Activated CD4-positive, alpha-beta T cell treated with anti-CD3 and anti-CD28 coated beads, Interleukin-2, amount 10 ng/mL, durations not matched to agents 7 days and 5 days (primary cell): ENCODE data around the gene OR5H1. TPM values are rescaled to one million over a fixed set of nuclear protein-coding genes. Genes with fewer than 3 reads are reported as not detected.
"Not testable (repeated sequence)": the region's sequence is repeated elsewhere in the genome, so short reads cannot be mapped to it uniquely, and the experiment has no call there.

Experiments used
- CTCF ChIA-PET: fragments of 350-600 bp; sonication (Branson Sonifier 250); formaldehyde crosslinking; loops from one replicate; lab custom pipeline; 2021; ENCODE audit warnings: antibody characterized with exemption; lab: Charles Lee
- POLR2A ChIA-PET: fragments of 350-600 bp; sonication (Branson Sonifier 250); formaldehyde crosslinking; loops from one replicate; lab custom pipeline; 2021; ENCODE audit warnings: antibody characterized with exemption; lab: Charles Lee
- DNase-seq: peaks from one replicate; pipeline ENCODE4 v3.0.0-alpha.2; 2020
- H3K27ac Mint-ChIP-seq: one replicate; pipeline ENCODE4 v1.8.0; 2021; ENCODE audit warnings: mild to moderate bottlenecking, moderate library complexity, mixed read lengths
- H3K27me3 Mint-ChIP-seq: one replicate; pipeline ENCODE4 v1.8.0; 2021; ENCODE audit warnings: mixed read lengths
- H3K36me3 Mint-ChIP-seq: one replicate; pipeline ENCODE4 v1.8.0; 2021; ENCODE audit warnings: low read depth, mixed read lengths
- H3K4me1 Mint-ChIP-seq: one replicate; pipeline ENCODE4 v1.8.0; 2021; ENCODE audit warnings: mixed read lengths
- H3K4me3 Mint-ChIP-seq: one replicate; pipeline ENCODE4 v1.8.0; 2021; ENCODE audit warnings: mild to moderate bottlenecking, moderate library complexity, mixed read lengths
- H3K9me3 Mint-ChIP-seq: one replicate; pipeline ENCODE4 v1.8.0; 2021; ENCODE audit warnings: mixed read lengths
- total RNA-seq, 2 experiments: library from RNA; stranded (reverse); gene quantifications; one replicate each; pipeline ENCODE4 v1.2.3, GENCODE V29; 2021

Gene OR5H1
- total RNA-seq = not detected

DNA sequence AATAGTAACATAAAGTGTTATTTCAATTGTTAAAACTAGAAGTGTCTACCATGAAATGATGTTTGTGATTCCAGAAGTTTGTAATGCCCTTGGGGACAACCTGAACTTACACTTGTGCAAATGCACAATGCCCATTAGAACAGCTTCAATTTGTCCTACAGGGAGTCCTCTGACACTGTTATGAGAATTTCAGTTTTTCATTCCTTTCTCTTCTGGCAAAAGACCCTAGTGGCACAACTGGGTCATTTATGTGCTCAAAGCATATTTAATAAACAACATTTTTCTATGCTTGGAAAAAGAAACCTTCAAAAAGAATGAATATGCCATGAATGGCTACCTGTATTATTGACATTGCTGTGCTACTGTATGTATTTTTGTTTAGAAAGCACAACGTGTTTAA is at the start of gene OR5H1:
TSS of gene OR5H1 (plus strand) at position 301 of the 400 bp plus-strand sequence. CDS start 1,977 bp downstream, outside the sequence.
- POLR2A ChIA-PET = no interaction called here
- H3K27me3 Mint-ChIP-seq = no peaks in the 10 kb centered on the region
- H3K36me3 Mint-ChIP-seq = no peaks in the 10 kb centered on the region
- H3K4me3 Mint-ChIP-seq = no peak within 1 kb of the TSS
- no peak within 1 kb of the TSS for H3K27ac Mint-ChIP-seq
- CTCF ChIA-PET = no interaction called here
- DNase-seq = no peak
- H3K9me3 Mint-ChIP-seq = no peaks in the 10 kb centered on the region
- H3K4me1 Mint-ChIP-seq = no peaks in the 10 kb centered on the region

DNA sequence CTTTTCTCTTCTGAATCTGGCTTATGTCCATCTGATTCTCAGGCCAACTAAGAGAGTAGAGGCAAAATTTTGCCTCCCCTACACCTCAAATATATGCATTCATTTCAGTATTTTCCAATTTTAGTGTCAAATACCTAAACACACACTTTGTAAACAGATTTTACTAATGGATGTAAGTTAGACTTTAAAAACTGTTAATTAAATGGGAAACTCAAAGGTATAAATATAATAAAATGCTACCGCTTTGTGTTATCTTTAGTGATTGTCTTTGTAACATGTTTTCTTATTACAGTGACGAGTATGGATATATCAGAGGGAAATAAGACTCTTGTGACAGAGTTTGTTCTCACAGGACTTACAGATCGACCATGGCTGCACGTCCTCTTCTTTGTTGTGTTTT is 43.6 kb upstream of the OR5H1 start, which contains the start of gene OR5AC2:
TSS of gene OR5AC2 (plus strand) at position 301 of the 400 bp plus-strand sequence. CDS start at position 301, 0 bp downstream.
- Mint-ChIP-seq H3K4me1 (no peaks in the 10 kb centered on the region), H3K27ac (no peak within 1 kb of the TSS), H3K9me3 (no peaks in the 10 kb centered on the region), H3K4me3 (no peak within 1 kb of the TSS), H3K36me3 (no peaks in the 10 kb centered on the region), H3K27me3 (peaks cover 2% of the 10 kb centered on the region)
- ChIA-PET POLR2A (no interaction called here), CTCF (no interaction called here)
- no peak for DNase-seq

DNA sequence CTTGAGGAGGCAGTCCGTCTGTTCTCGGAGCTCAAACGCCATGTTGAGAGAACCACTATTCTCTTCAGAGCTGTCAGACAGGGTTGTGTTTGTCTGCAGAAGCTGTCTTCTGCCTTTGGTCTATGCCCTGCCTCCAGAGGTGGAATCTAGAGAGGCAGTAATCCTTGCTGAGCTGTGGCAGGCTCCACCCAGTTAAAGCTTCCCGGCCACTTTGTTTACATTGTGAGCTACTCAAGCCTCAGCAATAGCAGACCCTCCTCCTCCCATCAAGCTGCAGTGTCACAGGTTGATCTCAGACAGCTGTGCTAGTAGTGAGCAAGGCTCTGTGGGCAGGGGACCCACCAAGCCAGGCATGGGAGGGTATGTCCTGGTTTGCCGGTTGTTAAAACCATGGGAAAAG is 34.6 kb upstream of the OR5H1 start:
- H3K27me3 Mint-ChIP-seq = no peaks in the 10 kb centered on the region
- no peaks in the 10 kb centered on the region for H3K9me3 Mint-ChIP-seq
- DNase-seq = no peak
- H3K4me1 Mint-ChIP-seq = no peaks in the 10 kb centered on the region
- no peaks in the 10 kb centered on the region for H3K36me3 Mint-ChIP-seq
- POLR2A ChIA-PET = no interaction called here
- H3K27ac Mint-ChIP-seq = no peak overlapping the region
- CTCF ChIA-PET = no interaction called here
- H3K4me3 Mint-ChIP-seq = no peak overlapping the region

DNA sequence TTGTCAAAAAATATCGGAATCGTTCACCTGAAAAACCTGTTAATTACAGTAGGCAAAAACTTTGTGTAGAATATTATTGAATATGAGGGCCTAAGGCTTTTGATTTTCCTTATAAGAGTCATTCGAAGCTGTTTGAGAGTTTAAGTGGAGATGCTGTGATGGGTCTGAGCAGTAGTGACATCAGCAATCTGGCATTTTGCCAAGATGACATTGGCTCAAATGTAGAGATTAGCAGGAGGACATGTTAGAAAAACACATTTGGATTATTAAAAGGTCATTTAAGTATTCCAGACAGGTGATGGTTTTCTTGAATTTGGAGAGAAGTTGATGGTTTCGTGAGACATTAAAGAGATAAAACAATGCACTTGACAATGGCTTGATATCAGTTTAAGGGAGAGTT is 30.7 kb upstream of the OR5H1 start:
- POLR2A ChIA-PET = no interaction called here
- no peak overlapping the region for H3K4me3 Mint-ChIP-seq
- no peak overlapping the region for H3K27ac Mint-ChIP-seq
- CTCF ChIA-PET = no interaction called here
- H3K36me3 Mint-ChIP-seq = no peaks in the 10 kb centered on the region
- no peaks in the 10 kb centered on the region for H3K27me3 Mint-ChIP-seq
- no peaks in the 10 kb centered on the region for H3K9me3 Mint-ChIP-seq
- no peak for DNase-seq
- no peaks in the 10 kb centered on the region for H3K4me1 Mint-ChIP-seq

DNA sequence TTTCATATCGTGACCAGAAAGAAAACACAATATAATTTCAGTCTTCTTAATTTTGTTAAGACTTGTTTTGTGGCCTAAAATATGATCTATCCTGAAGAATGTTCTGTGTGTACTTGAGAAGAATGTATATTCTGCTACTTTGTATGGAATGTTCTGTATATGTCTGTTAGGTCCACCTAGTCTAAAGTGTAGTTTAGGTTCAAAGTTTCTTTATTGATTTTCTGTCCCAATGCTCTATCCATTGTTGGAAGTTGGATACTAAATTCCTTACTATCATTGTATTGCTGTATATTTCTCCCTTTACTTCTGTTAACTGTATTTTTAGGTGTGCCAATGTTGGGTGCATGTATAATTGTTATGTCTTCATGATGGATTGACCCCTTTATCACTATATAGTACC is 22.4 kb upstream of the OR5H1 start:
- POLR2A ChIA-PET = no interaction called here
- DNase-seq = no peak
- CTCF ChIA-PET = interaction anchor here (0.6 kb wide), 1 partner anchor 899 kb away, joined by 4 read pairs; no protein-coding TSS in a partner anchor
- H3K9me3 Mint-ChIP-seq = peaks cover 10% of the 10 kb centered on the region
- peaks cover 8% of the 10 kb centered on the region for H3K27me3 Mint-ChIP-seq
- no peaks in the 10 kb centered on the region for H3K4me1 Mint-ChIP-seq
- H3K27ac Mint-ChIP-seq = no peak overlapping the region
- H3K4me3 Mint-ChIP-seq = no peak overlapping the region
- H3K36me3 Mint-ChIP-seq = no peaks in the 10 kb centered on the region

DNA sequence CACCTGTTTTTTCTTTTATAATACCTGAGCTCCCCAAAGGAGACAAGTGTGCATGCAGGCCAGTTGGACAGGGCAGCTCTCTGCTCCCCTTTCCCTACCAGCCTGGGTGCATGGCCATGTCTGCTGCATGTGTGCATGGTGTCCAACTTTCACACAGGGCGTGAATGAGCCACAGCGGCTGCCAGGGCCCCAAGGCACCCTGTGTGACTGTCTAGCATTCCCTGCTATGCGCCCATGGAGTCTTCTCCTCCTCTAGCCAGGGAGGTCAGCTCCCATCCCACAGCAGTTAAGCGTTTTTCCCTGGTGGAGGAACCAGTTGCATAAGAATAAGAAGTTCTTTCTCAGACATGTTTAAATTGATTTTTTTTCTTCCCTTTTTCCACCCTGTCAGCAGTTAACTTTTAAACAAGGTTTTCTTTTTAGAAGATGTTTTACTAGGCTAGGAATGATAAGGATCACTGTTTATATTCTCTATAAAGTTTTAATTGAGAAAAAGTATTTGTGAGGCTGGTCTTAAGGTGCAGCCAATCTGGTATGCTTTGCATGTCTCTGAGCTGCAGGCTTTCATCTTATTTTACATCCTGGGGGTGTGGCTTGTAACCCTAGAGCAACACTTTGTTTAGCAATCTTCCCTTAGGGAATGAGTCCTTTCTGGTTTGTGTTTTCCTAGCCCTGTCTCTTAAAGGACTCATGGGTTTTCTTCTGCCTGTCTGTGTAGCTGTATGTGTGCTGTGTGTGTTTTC is 20.5 kb upstream of the OR5H1 start:
- ChIA-PET CTCF (no interaction called here), POLR2A (no interaction called here)
- Mint-ChIP-seq H3K27me3 (peaks cover 8% of the 10 kb centered on the region), H3K27ac (no peak overlapping the region), H3K4me1 (no peaks in the 10 kb centered on the region), H3K36me3 (no peaks in the 10 kb centered on the region), H3K4me3 (no peak overlapping the region), H3K9me3 (peaks cover 10% of the 10 kb centered on the region)
- no peak for DNase-seq

DNA sequence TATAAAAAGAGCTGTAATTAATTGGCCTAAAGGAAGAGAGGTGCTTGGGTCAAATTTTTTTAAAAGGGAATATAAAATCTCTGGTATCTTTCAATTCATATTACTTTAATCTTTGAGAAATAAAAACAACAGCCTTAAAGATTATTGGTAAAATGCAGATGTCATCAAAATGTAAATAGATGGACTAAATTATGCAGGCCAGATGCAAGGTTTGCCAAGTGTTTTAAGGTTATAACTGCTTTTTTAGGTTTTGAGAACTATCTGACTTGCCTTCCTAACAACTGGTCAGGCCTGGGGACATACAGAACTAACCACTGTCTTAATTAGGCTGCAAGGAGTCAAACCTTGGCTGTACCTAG is 20.0 kb upstream of the OR5H1 start:
- CTCF ChIA-PET = no interaction called here

DNA sequence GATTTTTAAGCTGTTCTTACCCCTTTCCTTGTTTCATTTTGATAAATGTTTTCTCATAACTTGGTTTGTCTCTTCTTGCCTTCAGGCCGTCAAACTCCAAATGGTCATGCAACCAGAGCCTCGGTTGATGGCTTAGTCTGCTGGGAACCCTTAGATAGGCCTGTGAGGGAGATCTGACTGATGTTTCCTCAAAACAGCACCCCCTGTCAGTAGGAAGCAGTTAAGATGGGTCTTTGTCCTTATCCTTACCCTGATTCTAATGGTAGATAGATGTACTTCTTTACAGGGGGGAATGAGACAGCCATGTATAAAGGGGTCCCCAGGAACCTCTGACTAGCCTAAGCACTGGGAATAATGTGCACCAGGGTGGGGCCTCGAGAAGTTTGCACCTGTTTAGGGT is 16.3 kb upstream of the OR5H1 start:
- Mint-ChIP-seq H3K27ac (no peak overlapping the region), H3K27me3 (no peaks in the 10 kb centered on the region), H3K36me3 (no peaks in the 10 kb centered on the region), H3K9me3 (peaks cover 10% of the 10 kb centered on the region), H3K4me3 (no peak overlapping the region), H3K4me1 (no peaks in the 10 kb centered on the region)
- no peak for DNase-seq
- POLR2A ChIA-PET = no interaction called here
- CTCF ChIA-PET = no interaction called here

More for the DNA sequence above, 20.0 kb upstream of the OR5H1 start:
- no peaks in the 10 kb centered on the region for H3K36me3 Mint-ChIP-seq
- H3K27ac Mint-ChIP-seq = no peak overlapping the region
- peaks cover 8% of the 10 kb centered on the region for H3K27me3 Mint-ChIP-seq
- POLR2A ChIA-PET = no interaction called here
- no peak for DNase-seq
- no peaks in the 10 kb centered on the region for H3K4me1 Mint-ChIP-seq
- no peak overlapping the region for H3K4me3 Mint-ChIP-seq
- peaks cover 10% of the 10 kb centered on the region for H3K9me3 Mint-ChIP-seq

DNA sequence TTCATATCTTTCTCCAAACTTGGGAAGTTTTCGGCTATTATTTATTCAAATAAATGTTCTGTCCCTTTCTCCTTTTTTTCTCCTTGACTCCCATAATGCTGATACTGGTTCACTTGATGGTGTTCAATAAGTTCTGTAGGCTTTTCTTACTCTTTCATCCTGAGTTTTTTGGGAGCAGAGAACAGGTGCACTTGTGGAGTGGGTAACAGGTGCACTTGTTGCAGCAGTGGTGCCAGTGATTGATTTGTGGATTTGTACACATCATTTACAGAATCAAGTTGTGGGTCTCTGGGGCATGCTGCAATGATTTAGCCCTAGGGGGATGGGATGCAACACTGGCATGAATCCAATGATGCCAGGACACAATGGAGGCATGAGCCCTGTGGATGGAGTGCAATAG is 14.8 kb upstream of the OR5H1 start:
- Mint-ChIP-seq H3K4me3 (no peak overlapping the region), H3K9me3 (peaks cover 8% of the 10 kb centered on the region), H3K27ac (no peak overlapping the region), H3K4me1 (no peaks in the 10 kb centered on the region), H3K36me3 (no peaks in the 10 kb centered on the region), H3K27me3 (no peaks in the 10 kb centered on the region)
- ChIA-PET POLR2A (no interaction called here), CTCF (no interaction called here)
- DNase-seq = no peak

DNA sequence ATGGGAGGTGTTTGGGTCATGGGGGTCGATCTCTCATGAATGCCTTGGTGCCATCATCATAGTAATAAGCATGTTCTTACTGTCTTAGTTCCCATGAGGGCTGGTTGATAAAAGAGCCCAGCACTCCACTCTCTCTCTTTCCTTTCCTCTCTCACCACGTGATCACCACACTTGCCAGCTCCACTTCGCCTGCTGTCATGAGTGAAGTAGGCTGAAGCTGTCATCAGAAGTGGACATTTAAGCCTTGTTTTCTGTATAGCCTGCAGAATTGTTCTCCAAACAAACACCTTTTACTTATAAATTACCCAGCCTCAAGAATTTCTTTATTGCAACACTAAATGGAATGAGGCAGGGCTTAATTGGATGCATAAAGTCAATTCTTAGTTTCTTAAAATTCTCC is 6.1 kb downstream of the OR5H1 start:
- POLR2A ChIA-PET = no interaction called here
- CTCF ChIA-PET = no interaction called here

DNA sequence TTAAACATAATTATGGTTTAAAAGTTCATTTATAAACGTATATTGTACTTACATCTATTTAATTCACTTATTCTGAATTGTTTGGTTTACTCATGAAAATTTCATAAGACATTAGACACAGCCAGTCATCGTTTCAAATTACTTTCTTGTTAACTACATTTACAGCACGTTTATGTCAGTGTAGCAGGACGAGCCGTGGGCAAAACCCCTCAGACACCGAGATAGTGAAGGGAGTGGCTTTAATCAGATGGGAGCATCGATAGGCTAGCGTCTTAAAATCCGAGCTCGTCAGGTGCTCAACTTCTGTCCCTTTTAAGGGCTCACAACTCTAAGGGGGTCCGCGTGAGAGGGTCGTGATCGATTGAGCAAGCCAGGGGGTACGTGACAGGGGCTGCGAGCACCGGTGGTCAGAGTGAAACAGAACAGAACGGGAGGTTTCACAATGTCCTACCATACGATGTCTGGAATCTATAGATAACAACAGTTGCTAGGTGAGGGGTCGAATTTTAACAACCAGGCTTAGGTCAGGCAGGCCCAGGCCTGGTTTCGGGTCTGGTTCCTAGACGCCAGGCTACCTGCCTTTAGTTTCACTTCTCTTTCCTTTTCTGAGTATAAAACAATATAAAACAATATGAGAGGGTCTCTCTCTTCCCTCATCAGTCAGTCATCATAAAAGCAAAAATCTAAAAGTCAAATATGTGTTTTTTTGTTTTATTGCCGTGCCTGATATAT is 7.5 kb downstream of the OR5H1 start:
- POLR2A ChIA-PET, H3K9me3 Mint-ChIP-seq, CTCF ChIA-PET, DNase-seq, H3K27me3 Mint-ChIP-seq, H3K27ac Mint-ChIP-seq, H3K36me3 Mint-ChIP-seq, H3K4me1 Mint-ChIP-seq, H3K4me3 Mint-ChIP-seq: not testable (repeated sequence)

More for the DNA sequence above, 6.1 kb downstream of the OR5H1 start:
- H3K4me3 Mint-ChIP-seq = no peak overlapping the region
- no peaks in the 10 kb centered on the region for H3K27me3 Mint-ChIP-seq
- no peaks in the 10 kb centered on the region for H3K9me3 Mint-ChIP-seq
- H3K36me3 Mint-ChIP-seq = no peaks in the 10 kb centered on the region
- no peaks in the 10 kb centered on the region for H3K4me1 Mint-ChIP-seq
- no peak for DNase-seq
- H3K27ac Mint-ChIP-seq = no peak overlapping the region

DNA sequence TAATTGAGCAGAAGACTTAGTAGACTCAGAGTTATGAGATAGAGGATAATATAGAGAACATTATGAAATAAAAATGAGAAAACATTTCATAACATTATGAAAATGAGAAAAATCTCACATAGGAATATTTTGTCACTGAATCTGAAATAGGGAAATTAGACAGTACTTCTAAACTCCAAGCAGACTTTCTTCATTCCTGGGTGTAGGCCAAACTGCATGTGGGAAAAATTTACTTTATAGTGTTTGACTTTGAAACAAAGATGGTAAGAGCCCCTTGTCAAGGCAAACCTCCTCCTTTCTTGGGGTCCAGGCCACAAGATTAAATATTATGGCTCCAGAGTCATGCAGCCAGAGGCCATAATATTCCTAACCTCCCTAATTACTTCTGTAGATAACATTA is 10.0 kb downstream of the OR5H1 start:
- CTCF ChIA-PET = no interaction called here

DNA sequence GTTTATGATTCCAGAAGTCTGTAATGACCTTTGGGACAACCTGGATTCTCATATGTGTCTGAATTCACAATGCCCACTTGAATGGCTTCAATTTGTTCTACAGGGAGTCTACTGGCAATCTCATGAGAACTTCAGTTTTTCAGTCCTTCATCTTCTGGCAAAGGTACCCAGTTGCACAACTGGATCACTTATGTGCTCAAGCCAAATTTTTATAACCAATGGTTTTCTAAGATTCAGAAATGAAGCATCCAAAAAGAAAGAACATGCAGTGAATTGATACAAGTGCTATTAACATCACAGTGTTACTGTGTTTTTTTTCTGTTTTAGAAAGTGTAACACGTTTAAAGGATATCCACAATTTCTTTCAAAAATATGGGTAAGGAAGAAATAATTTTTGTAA is 16.7 kb downstream of the OR5H1 start, which contains the start of gene OR5H14:
TSS of gene OR5H14 (plus strand) at position 301 of the 400 bp plus-strand sequence. CDS start 1,907 bp downstream, outside the sequence.
- peaks cover 12% of the 10 kb centered on the region for H3K27me3 Mint-ChIP-seq
- DNase-seq = no peak
- H3K9me3 Mint-ChIP-seq = peaks cover 2% of the 10 kb centered on the region
- ChIA-PET POLR2A (no interaction called here), CTCF (no interaction called here)
- no peak within 1 kb of the TSS for H3K4me3 Mint-ChIP-seq
- H3K36me3 Mint-ChIP-seq = no peaks in the 10 kb centered on the region
- no peaks in the 10 kb centered on the region for H3K4me1 Mint-ChIP-seq
- no peak within 1 kb of the TSS for H3K27ac Mint-ChIP-seq

More for the DNA sequence above, 10.0 kb downstream of the OR5H1 start:
- no peak overlapping the region for H3K27ac Mint-ChIP-seq
- H3K36me3 Mint-ChIP-seq = no peaks in the 10 kb centered on the region
- no peaks in the 10 kb centered on the region for H3K9me3 Mint-ChIP-seq
- POLR2A ChIA-PET = no interaction called here
- no peak overlapping the region for H3K4me3 Mint-ChIP-seq
- peaks cover 9% of the 10 kb centered on the region for H3K27me3 Mint-ChIP-seq
- DNase-seq = no peak
- no peaks in the 10 kb centered on the region for H3K4me1 Mint-ChIP-seq
